Stimulated activated naive CD8-positive, alpha-beta T cell treated with anti-CD3 and anti-CD28 coated beads, Interleukin-15, Interleukin-2, amounts not matched to agents 100 U/mL and 50 U/mL, for 24 hours (primary cell): ENCODE measurements around the gene PPM1L.
"Not testable (repeated sequence)": the region's sequence is repeated elsewhere in the genome, so short reads cannot be mapped to it uniquely, and the experiment has no call there.

ENCODE experiments used
- ATAC-seq: fragments of 150-1000 bp; cut with Tn5 transposase; one replicate; pipeline ENCODE4 v1.10.0; 2021
- DNase-seq: peaks from one replicate; pipeline ENCODE4 v3.0.0; 2021

Gene PPM1L

DNA sequence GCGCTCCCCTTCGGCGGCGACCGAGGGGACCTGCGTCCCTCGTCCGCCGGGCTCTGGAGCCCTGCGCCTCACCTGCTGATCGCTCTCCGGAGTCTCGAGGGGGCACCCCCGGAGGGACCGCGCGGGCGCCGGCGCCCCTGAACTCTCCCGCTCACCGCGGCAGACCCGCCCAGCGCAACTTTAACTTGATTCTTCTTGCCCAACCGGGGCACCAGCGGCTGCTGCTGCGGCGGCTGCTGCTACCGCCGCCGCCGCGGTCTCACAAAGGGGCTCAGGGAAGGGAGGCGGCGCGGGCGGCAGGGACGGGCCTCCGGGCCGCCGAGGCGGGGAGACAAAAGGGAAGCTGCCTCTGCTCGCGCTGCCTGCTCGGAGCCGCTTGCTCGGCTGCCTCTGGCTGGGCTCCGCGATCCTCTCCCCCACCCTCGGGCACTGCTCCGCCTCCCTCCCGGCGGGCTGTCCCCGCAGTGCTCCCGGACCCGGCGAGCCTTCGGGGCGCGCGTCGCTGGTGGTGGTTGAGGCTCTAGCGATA, at the start of gene PPM1L:
Gene PPM1L (plus strand): TSS at position 456 of the 529 bp plus-strand sequence.
- peak; percentile 57 for ATAC-seq
- DNase-seq, result peak; percentile 67

GRCh38 chr3:160707187-160707794, 48.7 kb upstream of the PPM1L start:
- ATAC-seq (no peak), DNase-seq (peak; percentile 7)

DNA sequence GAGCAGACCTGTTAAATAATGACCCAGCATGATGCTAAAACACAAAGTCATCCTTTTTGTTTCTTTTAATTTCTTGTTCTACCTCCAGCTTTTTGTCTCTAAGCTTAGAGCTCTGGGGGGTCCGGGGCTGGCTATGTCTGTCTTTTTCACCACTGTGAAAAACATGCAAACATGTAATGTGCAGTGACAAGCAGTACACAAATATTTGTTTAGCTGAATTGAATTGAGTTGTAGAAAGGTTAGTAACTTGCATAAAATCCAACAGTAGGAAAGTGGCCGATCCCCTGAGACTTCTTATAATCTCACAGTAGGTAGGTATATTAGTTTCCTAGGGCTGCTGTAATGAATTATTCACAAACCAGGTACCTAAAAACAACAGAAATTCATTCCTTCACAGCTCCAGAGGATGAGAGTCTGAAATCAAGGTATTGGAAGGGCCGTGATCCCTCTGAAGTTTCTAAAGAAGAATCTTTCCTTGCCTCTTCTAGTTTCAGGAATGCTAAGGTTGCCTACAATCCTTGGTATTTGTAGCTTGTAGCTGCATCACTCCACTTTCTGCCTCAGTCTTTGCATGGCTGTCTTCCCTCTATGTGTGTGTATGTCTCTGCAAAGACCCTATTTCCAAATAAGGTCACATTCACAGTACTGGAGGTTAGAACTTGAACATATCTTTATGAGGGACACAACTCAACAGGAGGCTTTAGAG, 46.4 kb upstream of the PPM1L start:
- DNase-seq (no peak), ATAC-seq (no peak)

- not testable (repeated sequence) for DNase-seq, ATAC-seq
These were observed 42.9 kb upstream of the PPM1L start for GRCh38 chr3:160713144-160713543.

- DNase-seq, result no peak
- no peak for ATAC-seq
These were observed 36.3 kb upstream of the PPM1L start for GRCh38 chr3:160719710-160720109.

- DNase-seq (no peak), ATAC-seq (no peak)
These were observed 35.8 kb upstream of the PPM1L start for GRCh38 chr3:160720123-160720746.

- ATAC-seq, result no peak
- no peak for DNase-seq
These were observed 33.7 kb upstream of the PPM1L start for GRCh38 chr3:160722331-160722730.

DNA sequence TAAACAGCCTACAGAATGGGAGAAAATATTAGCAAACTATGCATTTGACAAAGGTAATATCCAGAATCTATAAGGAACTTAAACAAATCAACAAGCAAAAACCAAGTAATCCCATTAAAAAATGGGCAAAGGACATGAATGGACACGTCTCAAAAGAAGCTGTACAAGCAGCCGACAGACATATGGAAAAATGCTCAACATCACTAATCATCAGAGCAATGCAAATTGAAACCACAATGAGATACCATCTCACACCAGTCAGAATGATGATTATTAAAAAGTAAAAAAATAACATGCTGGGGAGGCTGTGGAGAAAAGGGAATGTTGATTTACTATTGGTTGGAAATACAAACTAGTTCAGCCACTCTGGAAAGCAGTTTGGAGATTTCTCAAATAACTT, 30.7 kb upstream of the PPM1L start:
- DNase-seq, result no peak
- no peak for ATAC-seq

GRCh38 chr3:160735826-160736225, 20.2 kb upstream of the PPM1L start:
- ATAC-seq, result no peak
- no peak for DNase-seq

GRCh38 chr3:160738048-160738447, 18.0 kb upstream of the PPM1L start:
- DNase-seq, result no peak

GRCh38 chr3:160739079-160739478, 17.0 kb upstream of the PPM1L start:
- no peak for ATAC-seq
- DNase-seq, result no peak

More at GRCh38 chr3:160738048-160738447, 18.0 kb upstream of the PPM1L start:
- ATAC-seq, result no peak

DNA sequence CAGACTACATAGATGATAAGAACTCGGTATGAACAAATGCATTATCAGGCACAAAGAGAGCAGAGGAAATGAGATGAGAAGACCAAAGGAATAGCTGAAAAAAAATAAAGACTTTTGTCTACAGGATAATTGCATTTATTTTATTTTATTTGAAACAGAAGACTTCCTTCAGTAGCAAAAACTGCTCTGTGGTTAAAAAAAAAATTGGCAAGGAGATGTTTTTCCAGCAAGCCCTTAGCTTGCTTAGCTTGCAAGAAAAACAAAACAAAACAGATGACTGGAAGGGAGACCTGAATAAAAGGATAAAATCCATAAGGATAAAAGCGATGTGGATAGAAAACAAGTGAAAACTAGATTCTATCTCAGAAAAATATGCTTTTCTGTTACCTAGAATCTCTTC, 9.1 kb upstream of the PPM1L start:
- no peak for ATAC-seq
- no peak for DNase-seq

DNA sequence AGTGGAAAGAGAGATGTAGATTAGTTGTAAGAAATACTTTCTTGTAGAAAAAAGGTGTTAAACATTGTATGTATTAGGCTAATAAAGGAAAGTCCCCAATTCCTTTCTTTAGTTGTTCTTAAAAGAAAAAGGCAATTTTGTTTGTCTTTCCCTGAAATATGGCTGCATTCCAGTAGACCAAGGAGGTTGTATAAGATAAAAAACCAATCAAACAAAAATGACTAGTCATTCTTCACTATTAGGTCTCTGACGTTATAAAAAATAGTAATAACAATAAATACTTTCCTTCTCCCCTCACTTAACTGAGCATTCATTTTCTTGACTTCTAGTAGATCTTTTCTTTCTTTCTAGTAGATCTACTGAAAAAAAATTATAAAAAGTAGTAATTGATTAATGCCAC, 8.6 kb upstream of the PPM1L start:
- ATAC-seq, result no peak
- no peak for DNase-seq

- no peak for ATAC-seq
- no peak for DNase-seq
These were observed 7.8 kb upstream of the PPM1L start for GRCh38 chr3:160748231-160748630.

DNA sequence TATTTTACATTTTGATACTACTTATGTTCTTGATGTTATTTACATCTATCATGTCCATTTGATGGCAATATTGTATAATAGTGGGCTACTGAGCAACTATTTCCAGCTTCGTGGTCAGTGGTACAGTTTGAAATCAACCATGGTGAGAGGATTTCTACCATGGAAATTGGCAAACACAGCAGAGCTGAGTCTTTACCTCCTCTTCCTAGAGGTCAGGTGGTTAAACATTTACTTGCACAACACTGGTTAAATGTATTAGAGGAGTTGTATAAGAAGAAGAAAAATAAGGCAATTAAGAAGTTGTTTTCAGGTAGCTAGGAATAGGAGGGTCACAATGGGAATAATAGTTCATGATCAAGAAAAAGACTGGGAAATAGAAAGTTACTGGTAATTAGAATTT, 7.2 kb upstream of the PPM1L start:
- no peak for ATAC-seq

DNA sequence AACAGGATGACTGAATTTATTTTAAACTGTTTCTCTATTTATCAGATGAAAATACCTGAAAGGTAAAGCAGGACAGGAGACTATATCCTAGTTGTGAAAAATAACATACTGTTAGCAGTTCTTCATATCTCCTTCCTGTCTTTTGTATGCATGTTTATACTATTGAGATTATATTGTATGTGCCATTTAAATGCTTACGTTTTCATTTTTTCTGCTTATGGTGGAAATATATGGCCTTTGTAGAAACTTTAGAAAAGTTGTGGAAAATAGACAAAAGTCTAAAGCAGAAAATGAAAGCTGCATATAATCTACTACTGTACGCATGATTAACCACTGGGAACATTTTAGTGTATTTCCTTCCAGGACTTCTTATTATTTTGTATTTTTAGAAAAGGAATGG, 2.1 kb upstream of the PPM1L start:
- ATAC-seq, result no peak

More for the DNA sequence above, 7.2 kb upstream of the PPM1L start:
- DNase-seq, result no peak

GRCh38 chr3:160754371-160754854, 1.6 kb upstream of the PPM1L start:
- ATAC-seq (no peak), DNase-seq (peak; percentile 36)

More for the DNA sequence above, 2.1 kb upstream of the PPM1L start:
- no peak for DNase-seq

DNA sequence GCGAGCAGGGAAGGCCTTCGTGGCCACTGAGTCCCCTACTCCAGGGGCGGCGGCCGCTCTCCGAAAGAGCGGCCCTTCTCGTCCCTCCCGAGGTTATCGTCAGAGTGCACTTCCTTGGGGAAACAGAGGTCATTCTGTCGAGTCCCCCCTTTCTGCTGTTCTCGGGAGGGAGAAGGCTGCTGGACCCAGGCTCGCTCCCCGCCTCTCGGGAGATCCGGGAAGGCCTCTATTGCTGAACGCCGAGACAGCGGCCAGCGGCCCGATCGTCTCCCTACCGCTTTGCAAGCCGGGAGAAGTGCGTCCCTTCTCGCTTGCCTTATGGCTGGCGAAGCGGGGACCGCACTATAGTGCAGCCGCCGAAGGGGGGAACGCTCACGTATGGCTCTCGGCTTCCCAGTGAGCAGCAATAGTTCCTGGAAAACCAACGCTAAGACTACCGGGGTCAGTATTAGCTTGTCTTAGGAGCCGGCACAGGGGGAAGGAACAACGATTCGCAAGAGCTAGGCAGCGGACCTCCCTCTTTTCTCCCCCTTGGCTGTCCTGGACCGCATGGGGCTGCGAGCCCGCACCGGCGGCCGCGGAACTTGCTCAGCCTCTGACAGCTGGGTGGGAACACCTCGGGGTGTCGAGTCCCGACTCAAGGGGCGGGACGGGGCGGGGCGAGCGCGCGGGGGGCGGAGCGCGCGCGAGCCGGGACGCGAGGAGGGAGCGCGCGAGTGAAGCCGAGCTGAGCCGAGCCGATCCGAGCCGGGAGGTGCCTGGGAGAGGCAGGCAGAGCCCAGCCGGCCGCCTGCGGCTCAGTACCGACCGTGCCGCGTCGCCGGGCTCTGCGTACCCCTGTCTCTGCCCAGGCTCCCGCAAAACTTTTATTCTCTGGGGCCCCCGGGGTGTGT, 930 bp upstream of the PPM1L start:
- peak; percentile 90 for ATAC-seq

DNA sequence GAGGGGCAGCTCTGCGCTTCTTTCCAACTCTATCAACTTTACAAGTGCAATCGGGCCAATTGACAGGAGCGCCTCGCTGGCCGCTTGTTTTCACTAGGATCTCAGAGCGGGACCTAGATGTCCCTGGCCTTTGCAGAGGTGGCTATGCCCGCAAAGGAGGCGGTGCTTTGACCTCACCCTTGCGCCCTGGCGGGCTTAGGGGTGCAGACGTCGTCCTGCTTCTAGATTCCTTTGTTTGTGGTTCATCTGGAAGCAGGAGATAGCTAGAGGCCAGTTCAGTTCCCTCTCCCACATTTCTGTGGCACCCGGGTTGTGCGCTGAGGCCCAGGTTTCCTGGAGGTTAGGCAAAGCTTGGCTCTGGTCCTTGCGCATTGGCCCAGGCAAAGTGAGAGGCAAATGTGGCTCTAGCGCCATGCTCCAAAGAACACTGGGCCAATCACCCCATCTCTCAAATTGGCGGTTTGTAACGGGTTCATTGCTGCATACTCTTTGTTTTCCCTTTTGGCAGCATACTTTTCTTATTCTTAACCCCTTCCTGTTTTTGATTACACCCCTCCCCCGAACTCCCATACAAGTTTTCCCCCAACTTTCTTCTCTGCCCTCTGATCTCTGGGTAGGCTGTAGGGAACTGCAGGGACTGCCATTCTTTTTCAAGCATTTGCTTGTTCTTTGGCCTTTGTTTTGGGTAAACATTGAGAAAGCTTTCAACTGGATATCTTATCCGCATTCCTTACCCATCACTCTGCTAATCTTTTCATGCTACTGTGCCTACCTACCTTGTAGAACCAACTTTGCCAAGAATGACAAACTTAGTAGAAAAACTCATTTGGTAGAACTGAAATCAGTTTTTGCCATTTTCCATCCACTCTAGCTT, 1.4 kb downstream of the PPM1L start:
- DNase-seq (peak; percentile 12), ATAC-seq (no peak)

More for the DNA sequence above, 930 bp upstream of the PPM1L start:
- peak; percentile 88 for DNase-seq

DNA sequence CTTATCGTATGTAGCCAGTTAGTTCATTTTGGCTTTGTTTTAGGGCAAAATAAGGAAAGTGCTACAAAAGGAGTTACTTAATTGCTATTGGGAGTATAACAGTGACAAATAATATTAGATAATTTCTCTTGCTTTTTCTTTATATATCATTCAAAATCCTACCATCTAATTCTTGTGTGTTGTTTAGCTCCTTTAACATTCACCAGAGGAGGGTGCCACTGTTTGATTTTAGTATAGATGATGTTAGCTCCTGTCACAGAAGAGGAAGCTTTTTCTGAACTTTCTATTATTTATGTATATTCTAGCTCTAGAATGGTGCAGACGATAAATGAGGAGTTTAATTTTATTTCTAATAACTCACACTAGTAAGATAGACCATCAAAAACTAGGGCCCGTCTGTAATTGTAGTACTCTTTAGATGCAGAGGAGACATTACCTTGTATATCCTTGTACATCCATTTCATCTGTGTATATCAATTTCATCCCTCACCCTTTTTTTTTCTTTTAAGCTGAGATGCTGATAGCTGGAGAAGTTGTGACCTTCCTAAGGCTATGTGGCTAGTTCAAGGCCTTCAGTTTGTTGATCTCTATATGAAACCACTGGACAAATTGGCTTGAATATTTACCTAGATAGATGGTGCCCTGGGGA, 3.0 kb downstream of the PPM1L start:
- DNase-seq (no peak), ATAC-seq (no peak)
